ENCODE data around the gene GSG1L. TPM values are rescaled to one million over a fixed set of nuclear protein-coding genes. Genes with fewer than 3 reads are reported as not detected.
A peak's percentile ranks its signal among the peaks of the same experiment; 100 is the strongest.

GSG1L gene
- total and polyA plus RNA-seq, 2 donors, result 0.07 TPM; not detected in 1

- H3K4me1 ChIP-seq (ENCODE audit: control insufficient read depth in 2 of 2, insufficient read depth in 2 of 2, low read length in 2 of 2), result no peaks in the 10 kb centered on the region
- H3K27ac ChIP-seq (ENCODE audit: low read depth in 1 of 2, low read length in 1 of 2), result no peak overlapping the region
- whole genome bisulfite sequencing, result 80% methylated on average over 31 of the region's 31 CpGs
- H3K4me3 ChIP-seq (ENCODE audit: low read length in 2 of 2), result no peak overlapping the region
- no peaks in the 10 kb centered on the region for H3K9me3 ChIP-seq (ENCODE audit: control insufficient read depth in 2 of 2, insufficient read depth in 1 of 2, low read length in 1 of 2)
- DNase-seq (ENCODE audit: low read depth in 6 of 9, low spot score in 9 of 9), result no peak
- H3K36me3 ChIP-seq (ENCODE audit: control insufficient read depth in 2 of 2, insufficient read depth in 2 of 2, low read length in 1 of 2), result no peaks in the 10 kb centered on the region
- peaks cover 0 to 17% of the 10 kb centered on the region in 2 donors for H3K27me3 ChIP-seq (ENCODE audit: control insufficient read depth in 2 of 2, insufficient read depth in 1 of 2, low read length in 1 of 2)
Measured at GRCh38 chr16:28069971-28070794, 6.7 kb upstream of the GSG1L start.

GRCh38 chr16:28068976-28069375, 5.5 kb upstream of the GSG1L start:
- Histone ChIP-seq H3K27me3 (ENCODE audit: control insufficient read depth in 2 of 2, insufficient read depth in 1 of 2, low read length in 1 of 2) (peaks cover 12 to 29% of the 10 kb centered on the region in 2 donors), H3K9me3 (ENCODE audit: control insufficient read depth in 2 of 2, insufficient read depth in 1 of 2, low read length in 1 of 2) (no peaks in the 10 kb centered on the region), H3K36me3 (ENCODE audit: control insufficient read depth in 2 of 2, insufficient read depth in 2 of 2, low read length in 1 of 2) (no peaks in the 10 kb centered on the region), H3K4me1 (ENCODE audit: control insufficient read depth in 2 of 2, insufficient read depth in 2 of 2, low read length in 2 of 2) (no peaks in the 10 kb centered on the region), H3K4me3 (ENCODE audit: low read length in 2 of 2) (no peak overlapping the region), H3K27ac (ENCODE audit: low read depth in 1 of 2, low read length in 1 of 2) (no peak overlapping the region)
- no peak for DNase-seq (ENCODE audit: low read depth in 6 of 9, low spot score in 9 of 9)
- 93% methylated on average over 7 of the region's 7 CpGs for WGBS

GRCh38 chr16:28067604-28068379, 4.3 kb upstream of the GSG1L start:
- no peak for DNase-seq (ENCODE audit: low read depth in 6 of 9, low spot score in 9 of 9)
- Histone ChIP-seq H3K27ac (ENCODE audit: low read depth in 1 of 2, low read length in 1 of 2) (no peak overlapping the region), H3K4me3 (ENCODE audit: low read length in 2 of 2) (no peak overlapping the region), H3K27me3 (ENCODE audit: control insufficient read depth in 2 of 2, insufficient read depth in 1 of 2, low read length in 1 of 2) (peaks cover 24 to 35% of the 10 kb centered on the region in 2 donors), H3K36me3 (ENCODE audit: control insufficient read depth in 2 of 2, insufficient read depth in 2 of 2, low read length in 1 of 2) (no peaks in the 10 kb centered on the region), H3K4me1 (ENCODE audit: control insufficient read depth in 2 of 2, insufficient read depth in 2 of 2, low read length in 2 of 2) (peaks cover 0 to 3% of the 10 kb centered on the region in 2 donors), H3K9me3 (ENCODE audit: control insufficient read depth in 2 of 2, insufficient read depth in 1 of 2, low read length in 1 of 2) (no peaks in the 10 kb centered on the region)
- 90% methylated on average over 14 of the region's 14 CpGs for WGBS

- no peak for DNase-seq (ENCODE audit: low read depth in 6 of 9, low spot score in 9 of 9)
- H3K36me3 ChIP-seq (ENCODE audit: control insufficient read depth in 2 of 2, insufficient read depth in 2 of 2, low read length in 1 of 2), result no peaks in the 10 kb centered on the region
- no peak overlapping the region for H3K27ac ChIP-seq (ENCODE audit: low read depth in 1 of 2, low read length in 1 of 2)
- H3K4me1 ChIP-seq (ENCODE audit: control insufficient read depth in 2 of 2, insufficient read depth in 2 of 2, low read length in 2 of 2), result peaks cover 0 to 3% of the 10 kb centered on the region in 2 donors
- no peaks in the 10 kb centered on the region for H3K9me3 ChIP-seq (ENCODE audit: control insufficient read depth in 2 of 2, insufficient read depth in 1 of 2, low read length in 1 of 2)
- H3K4me3 ChIP-seq (ENCODE audit: low read length in 2 of 2), result no peak overlapping the region
- H3K27me3 ChIP-seq (ENCODE audit: control insufficient read depth in 2 of 2, insufficient read depth in 1 of 2, low read length in 1 of 2), result peaks cover 44 to 63% of the 10 kb centered on the region in 2 donors
- 88% methylated on average over 15 of the region's 15 CpGs for WGBS
Measured at GRCh38 chr16:28064706-28065249, 1.3 kb upstream of the GSG1L start.

GRCh38 chr16:28064150-28064549, 636 bp upstream of the GSG1L start:
- H3K4me1 ChIP-seq (ENCODE audit: control insufficient read depth in 2 of 2, insufficient read depth in 2 of 2, low read length in 2 of 2), result peaks cover 0 to 3% of the 10 kb centered on the region in 2 donors
- no peak overlapping the region for H3K4me3 ChIP-seq (ENCODE audit: low read length in 2 of 2)
- no peaks in the 10 kb centered on the region for H3K36me3 ChIP-seq (ENCODE audit: control insufficient read depth in 2 of 2, insufficient read depth in 2 of 2, low read length in 1 of 2)
- 57% methylated on average over 3 of the region's 3 CpGs for WGBS
- peaks cover 44 to 69% of the 10 kb centered on the region in 2 donors for H3K27me3 ChIP-seq (ENCODE audit: control insufficient read depth in 2 of 2, insufficient read depth in 1 of 2, low read length in 1 of 2)
- no peak overlapping the region for H3K27ac ChIP-seq (ENCODE audit: low read depth in 1 of 2, low read length in 1 of 2)
- DNase-seq (ENCODE audit: low read depth in 6 of 9, low spot score in 9 of 9), result no peak
- H3K9me3 ChIP-seq (ENCODE audit: control insufficient read depth in 2 of 2, insufficient read depth in 1 of 2, low read length in 1 of 2), result no peaks in the 10 kb centered on the region

GRCh38 chr16:28062847-28063521, 530 bp downstream of the GSG1L start:
- Histone ChIP-seq H3K36me3 (ENCODE audit: control insufficient read depth in 2 of 2, insufficient read depth in 2 of 2, low read length in 1 of 2) (no peaks in the 10 kb centered on the region), H3K9me3 (ENCODE audit: control insufficient read depth in 2 of 2, insufficient read depth in 1 of 2, low read length in 1 of 2) (no peaks in the 10 kb centered on the region), H3K4me1 (ENCODE audit: control insufficient read depth in 2 of 2, insufficient read depth in 2 of 2, low read length in 2 of 2) (peaks cover 0 to 3% of the 10 kb centered on the region in 2 donors), H3K4me3 (ENCODE audit: low read length in 2 of 2) (peak overlapping the region in 1 of 2 donors; percentile 36), H3K27ac (ENCODE audit: low read depth in 1 of 2, low read length in 1 of 2) (no peak overlapping the region), H3K27me3 (ENCODE audit: control insufficient read depth in 2 of 2, insufficient read depth in 1 of 2, low read length in 1 of 2) (peaks cover 44 to 78% of the 10 kb centered on the region in 2 donors)
- DNase-seq (ENCODE audit: low read depth in 6 of 9, low spot score in 9 of 9), result no peak
- WGBS, result 2% methylated on average over 99 of the region's 99 CpGs

- Histone ChIP-seq H3K9me3 (ENCODE audit: control insufficient read depth in 2 of 2, insufficient read depth in 1 of 2, low read length in 1 of 2) (no peaks in the 10 kb centered on the region), H3K4me1 (ENCODE audit: control insufficient read depth in 2 of 2, insufficient read depth in 2 of 2, low read length in 2 of 2) (peaks cover 0 to 3% of the 10 kb centered on the region in 2 donors), H3K27ac (ENCODE audit: low read depth in 1 of 2, low read length in 1 of 2) (no peak overlapping the region), H3K27me3 (ENCODE audit: control insufficient read depth in 2 of 2, insufficient read depth in 1 of 2, low read length in 1 of 2) (peaks cover 44 to 77% of the 10 kb centered on the region in 2 donors), H3K4me3 (ENCODE audit: low read length in 2 of 2) (no peak overlapping the region), H3K36me3 (ENCODE audit: control insufficient read depth in 2 of 2, insufficient read depth in 2 of 2, low read length in 1 of 2) (no peaks in the 10 kb centered on the region)
- no peak for DNase-seq (ENCODE audit: low read depth in 6 of 9, low spot score in 9 of 9)
- WGBS, result 13% methylated on average over 39 of the region's 39 CpGs
Measured at GRCh38 chr16:28062261-28062846, 1.2 kb downstream of the GSG1L start.

GRCh38 chr16:28061352-28062101, 2.0 kb downstream of the GSG1L start:
- H3K27ac ChIP-seq (ENCODE audit: low read depth in 1 of 2, low read length in 1 of 2), result no peak overlapping the region
- DNase-seq (ENCODE audit: low read depth in 6 of 9, low spot score in 9 of 9), result no peak
- 89% methylated on average over 10 of the region's 10 CpGs for WGBS
- H3K4me3 ChIP-seq (ENCODE audit: low read length in 2 of 2), result no peak overlapping the region
- H3K4me1 ChIP-seq (ENCODE audit: control insufficient read depth in 2 of 2, insufficient read depth in 2 of 2, low read length in 2 of 2), result peaks cover 0 to 3% of the 10 kb centered on the region in 2 donors
- H3K9me3 ChIP-seq (ENCODE audit: control insufficient read depth in 2 of 2, insufficient read depth in 1 of 2, low read length in 1 of 2), result no peaks in the 10 kb centered on the region
- peaks cover 44 to 74% of the 10 kb centered on the region in 2 donors for H3K27me3 ChIP-seq (ENCODE audit: control insufficient read depth in 2 of 2, insufficient read depth in 1 of 2, low read length in 1 of 2)
- no peaks in the 10 kb centered on the region for H3K36me3 ChIP-seq (ENCODE audit: control insufficient read depth in 2 of 2, insufficient read depth in 2 of 2, low read length in 1 of 2)

All from thymus (tissue), 11 donors.